Measurements from ENCODE around the gene SMYD3.

SMYD3 gene

DNA sequence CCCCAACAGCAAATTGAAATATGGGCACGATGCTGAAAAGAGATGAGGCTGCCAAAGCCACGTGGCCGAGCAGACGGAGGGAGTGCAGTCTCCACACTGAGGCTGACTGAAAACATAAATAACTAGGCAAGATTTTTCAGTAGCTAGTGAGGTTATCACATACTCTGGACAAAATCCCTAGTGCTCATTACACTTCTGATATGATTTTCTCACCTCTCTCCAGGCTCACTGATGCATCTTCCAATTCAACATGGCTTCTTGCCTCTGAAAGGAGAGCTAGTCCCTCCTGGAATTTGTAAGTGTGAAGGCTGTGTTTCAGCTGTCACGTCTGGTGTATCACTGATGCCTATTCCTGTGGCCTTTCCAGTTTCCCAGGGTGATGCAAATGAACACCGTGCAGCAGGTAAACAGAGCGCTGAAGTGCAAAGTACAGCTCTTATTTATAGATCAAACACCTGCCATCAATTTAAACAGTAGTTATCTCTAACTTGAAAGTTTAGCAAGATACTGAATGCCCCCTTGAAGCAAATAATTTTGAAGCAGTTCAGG is 696.2 kb downstream of the SMYD3 start:
- no peak for TF ChIP-seq ZFX (IDR thresholded peaks at IDR 0.05)
- TF ChIP-seq, protein P1, sequence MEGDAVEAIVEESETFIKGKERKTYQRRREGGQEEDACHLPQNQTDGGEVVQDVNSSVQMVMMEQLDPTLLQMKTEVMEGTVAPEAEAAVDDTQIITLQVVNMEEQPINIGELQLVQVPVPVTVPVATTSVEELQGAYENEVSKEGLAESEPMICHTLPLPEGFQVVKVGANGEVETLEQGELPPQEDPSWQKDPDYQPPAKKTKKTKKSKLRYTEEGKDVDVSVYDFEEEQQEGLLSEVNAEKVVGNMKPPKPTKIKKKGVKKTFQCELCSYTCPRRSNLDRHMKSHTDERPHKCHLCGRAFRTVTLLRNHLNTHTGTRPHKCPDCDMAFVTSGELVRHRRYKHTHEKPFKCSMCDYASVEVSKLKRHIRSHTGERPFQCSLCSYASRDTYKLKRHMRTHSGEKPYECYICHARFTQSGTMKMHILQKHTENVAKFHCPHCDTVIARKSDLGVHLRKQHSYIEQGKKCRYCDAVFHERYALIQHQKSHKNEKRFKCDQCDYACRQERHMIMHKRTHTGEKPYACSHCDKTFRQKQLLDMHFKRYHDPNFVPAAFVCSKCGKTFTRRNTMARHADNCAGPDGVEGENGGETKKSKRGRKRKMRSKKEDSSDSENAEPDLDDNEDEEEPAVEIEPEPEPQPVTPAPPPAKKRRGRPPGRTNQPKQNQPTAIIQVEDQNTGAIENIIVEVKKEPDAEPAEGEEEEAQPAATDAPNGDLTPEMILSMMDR (conservative IDR thresholded peaks at IDR 0.05): no peak
- no peak overlapping the region for H3K27ac ChIP-seq

DNA sequence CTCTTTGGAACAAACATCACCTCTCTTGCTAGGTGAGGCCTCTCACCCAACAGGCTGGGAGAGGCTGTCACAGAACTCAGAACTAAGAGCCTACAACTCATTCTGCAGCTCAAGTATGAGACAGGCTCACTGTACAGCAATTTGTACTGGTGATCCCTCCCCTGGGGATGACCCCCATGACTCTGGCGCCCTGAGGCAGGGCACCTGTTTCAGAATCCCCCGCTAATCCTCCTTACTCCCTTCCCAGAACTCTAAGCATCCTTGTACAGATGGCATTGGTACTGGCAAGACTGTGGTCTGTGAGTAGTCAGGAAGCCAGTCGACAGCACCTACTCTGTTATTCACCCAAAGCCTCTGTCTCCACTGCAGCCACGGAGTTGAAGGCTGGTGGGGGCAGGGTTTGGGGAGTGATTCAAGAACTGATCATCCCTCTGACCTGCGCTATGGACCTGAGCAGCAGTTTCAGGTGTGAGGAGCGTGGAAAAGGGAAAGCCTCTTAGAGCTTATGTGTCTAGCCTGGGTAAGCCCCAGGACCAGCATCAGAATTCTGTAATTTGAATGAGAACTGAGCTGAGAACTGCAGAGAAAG is 696.8 kb downstream of the SMYD3 start:
- H3K27ac ChIP-seq: no peak overlapping the region
- no peak for TF ChIP-seq ZFX (IDR thresholded peaks at IDR 0.05)

DNA sequence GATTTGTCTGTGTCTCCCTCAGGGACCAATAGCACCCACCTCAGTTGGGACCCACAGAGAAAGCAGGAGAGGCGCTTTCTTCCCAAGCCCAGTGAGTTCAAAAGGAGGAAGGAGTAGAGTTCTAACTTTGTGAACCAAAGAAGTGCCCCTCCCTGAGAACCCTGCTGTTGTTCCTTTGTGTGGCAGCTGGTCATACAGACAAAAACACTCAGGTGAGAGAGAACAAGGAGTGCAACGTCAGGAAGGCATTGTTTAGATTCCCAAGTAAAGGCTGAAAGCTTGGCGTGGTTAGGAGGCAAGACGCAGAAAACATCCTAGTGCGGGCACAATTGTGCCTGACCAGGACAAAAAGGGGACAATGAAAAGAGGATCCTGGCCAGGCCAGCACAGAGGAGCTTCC is 697.7 kb downstream of the SMYD3 start:
- no peak for TF ChIP-seq ZFX (IDR thresholded peaks at IDR 0.05)
- TF ChIP-seq, protein P1 (conservative IDR thresholded peaks at IDR 0.05): no peak

DNA sequence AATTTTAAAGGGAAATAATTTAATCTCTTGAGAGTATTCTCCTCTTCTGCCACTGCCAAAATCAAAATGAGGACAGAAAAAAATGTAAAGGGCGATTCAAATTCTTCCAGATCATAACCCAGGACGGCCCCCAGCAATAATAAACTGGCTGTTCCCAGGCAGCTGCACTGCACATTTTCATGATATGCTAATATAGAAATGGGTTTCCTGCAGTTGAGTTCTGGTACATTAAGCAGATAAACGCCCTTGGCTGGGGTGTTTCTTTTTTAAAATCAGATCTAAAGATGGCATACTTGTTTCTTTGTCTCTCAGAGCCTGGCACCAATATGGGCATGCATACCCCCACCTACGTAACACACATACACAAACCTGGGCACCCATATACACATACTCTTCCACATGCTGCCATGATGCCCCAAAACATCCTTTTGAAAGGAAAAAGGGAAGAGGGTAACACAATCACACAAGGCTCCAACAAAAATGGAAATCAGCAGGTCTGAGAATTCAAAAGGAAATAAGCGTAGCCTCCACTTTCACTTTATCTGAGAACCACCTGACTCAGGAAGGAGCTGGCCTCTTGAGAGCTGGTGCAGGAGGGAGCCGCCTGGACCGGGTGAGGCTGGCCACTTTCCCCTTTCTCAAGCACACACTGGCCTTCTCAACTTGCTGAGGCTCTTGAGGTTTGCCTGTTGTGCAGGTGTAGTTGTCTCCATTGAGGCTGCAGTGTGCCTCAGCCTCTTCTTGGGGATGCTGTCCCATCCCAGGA is 698.9 kb downstream of the SMYD3 start:
- TF ChIP-seq, protein P1 (conservative IDR thresholded peaks at IDR 0.05): no peak
- no peak for TF ChIP-seq ZFX (IDR thresholded peaks at IDR 0.05)
- H3K27ac ChIP-seq: no peak overlapping the region

More for the DNA sequence above, 697.7 kb downstream of the SMYD3 start:
- H3K27ac ChIP-seq: no peak overlapping the region

DNA sequence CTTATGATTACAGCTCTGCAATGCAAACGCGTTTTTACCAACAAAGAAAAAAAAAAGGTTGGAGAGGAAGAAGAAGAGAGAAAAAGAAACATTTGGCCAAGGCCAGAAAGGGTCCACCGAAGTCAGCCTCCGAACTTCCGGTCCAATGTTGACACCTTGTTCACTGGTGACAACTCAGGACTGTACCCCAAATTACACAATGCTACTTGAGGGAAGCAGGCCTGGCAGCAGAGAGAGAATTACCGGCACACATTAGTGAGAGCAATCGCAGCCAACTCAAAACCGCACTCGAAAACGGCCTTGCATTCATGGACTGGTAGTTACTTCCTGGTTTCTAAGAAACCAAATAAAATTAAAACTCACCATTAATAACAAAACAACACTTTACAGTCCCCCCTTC is 699.8 kb downstream of the SMYD3 start:
- TF ChIP-seq, protein P1 (conservative IDR thresholded peaks at IDR 0.05): no peak
- TF ChIP-seq ZFX (IDR thresholded peaks at IDR 0.05): no peak

DNA sequence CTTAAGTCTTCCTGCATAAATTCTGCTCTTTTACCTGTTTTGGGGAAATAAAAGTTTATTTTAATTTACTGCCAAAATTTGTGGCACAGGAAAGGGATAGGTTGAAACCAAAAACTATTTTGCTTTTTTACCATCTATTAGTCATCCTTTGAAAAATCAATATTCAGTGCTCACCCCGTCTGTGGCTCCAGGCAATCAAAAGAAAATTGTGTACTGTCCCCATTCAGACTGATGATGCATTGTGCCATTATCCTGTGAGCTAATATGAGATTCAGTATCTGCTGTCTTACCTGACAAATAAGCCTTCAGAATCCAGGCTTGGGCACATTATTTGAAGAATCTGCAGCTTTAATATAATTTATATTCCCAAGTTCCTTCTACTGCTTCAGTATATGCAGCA is 701.5 kb downstream of the SMYD3 start:
- no peak overlapping the region for H3K27ac ChIP-seq
- TF ChIP-seq, protein P1 (conservative IDR thresholded peaks at IDR 0.05): no peak
- no peak for TF ChIP-seq ZFX (IDR thresholded peaks at IDR 0.05)

More for the DNA sequence above, 699.8 kb downstream of the SMYD3 start:
- H3K27ac ChIP-seq: no peak overlapping the region

DNA sequence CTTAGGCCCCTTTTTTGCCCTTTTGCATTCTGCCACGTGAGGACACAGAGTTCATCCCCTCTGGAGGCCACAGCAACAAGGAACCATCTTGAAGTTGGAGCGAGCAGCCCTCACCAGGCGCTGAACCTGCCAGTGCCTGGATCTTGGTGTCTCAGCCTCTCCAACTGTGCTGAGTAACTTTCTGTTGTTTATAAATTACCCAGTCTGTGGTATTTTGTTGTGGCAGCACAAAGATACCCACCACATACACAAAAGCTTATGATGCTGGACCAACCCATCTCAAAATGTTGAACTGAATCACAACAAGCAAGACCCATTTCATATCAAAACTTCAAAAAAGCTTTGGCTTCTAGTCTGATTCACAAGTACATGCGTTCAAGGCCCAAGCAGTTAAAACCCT is 702.4 kb downstream of the SMYD3 start:
- TF ChIP-seq, protein P1 (conservative IDR thresholded peaks at IDR 0.05): no peak
- no peak for TF ChIP-seq ZFX (IDR thresholded peaks at IDR 0.05)
- H3K27ac ChIP-seq: no peak overlapping the region

Measured in C4-2B (cell line).